Astrocyte (in vitro differentiated cells and primary cell): ENCODE results near the gene YIF1B. TPM values are rescaled to one million over a fixed set of nuclear protein-coding genes. Genes with fewer than 3 reads are reported as not detected.

Experiments used
- DNase-seq: peaks from one replicate; pipeline ENCODE4 v3.0.0-alpha.2; 2010; ENCODE audit warnings: low read depth
- FAIRE-seq: peaks from 2 replicates; lab custom pipeline; 2011; peaks lifted over from hg19 to GRCh38; lab: Jason Lieb, UNC
- H2AFZ ChIP-seq: 2 replicates; pipeline ENCODE4 v1.6.0; 2012; ENCODE audit warnings: low read depth, low read length, inconsistent platforms
- H3K27ac ChIP-seq: 2 replicates; pipeline ENCODE4 v1.5.1; 2011; ENCODE audit warnings: low read depth, low read length, inconsistent platforms
- H3K27me3 ChIP-seq: 2 replicates; pipeline ENCODE4 v1.6.0; 2011; ENCODE audit warnings: low read length, inconsistent platforms; ENCODE audit not compliant: insufficient read depth
- H3K36me3 ChIP-seq: 2 replicates; pipeline ENCODE4 v1.5.1; 2011; ENCODE audit warnings: low read length, inconsistent platforms; ENCODE audit not compliant: insufficient read depth
- H3K4me1 ChIP-seq: 2 replicates; pipeline ENCODE4 v1.5.1; 2011; ENCODE audit warnings: low read length, inconsistent platforms; ENCODE audit not compliant: insufficient read depth
- H3K4me2 ChIP-seq: 2 replicates; pipeline ENCODE4 v1.6.0; 2012; ENCODE audit warnings: low read length, inconsistent platforms
- H3K4me3 ChIP-seq: 2 replicates; pipeline ENCODE4 v1.5.1; 2011; ENCODE audit warnings: low read depth, mild to moderate bottlenecking, low read length, inconsistent platforms; ENCODE audit not compliant: insufficient read depth
- H3K79me2 ChIP-seq: 2 replicates; pipeline ENCODE4 v1.6.0; 2012; ENCODE audit warnings: mild to moderate bottlenecking, low read length, inconsistent platforms; ENCODE audit not compliant: insufficient read depth
- H3K9ac ChIP-seq: 2 replicates; pipeline ENCODE4 v1.6.0; 2012; ENCODE audit warnings: mild to moderate bottlenecking, low read length, inconsistent platforms
- H3K9me3 ChIP-seq: 2 replicates; pipeline ENCODE4 v1.5.1; 2012; ENCODE audit warnings: low read depth, mild to moderate bottlenecking, low read length, inconsistent platforms; ENCODE audit not compliant: insufficient read depth
- H4K20me1 ChIP-seq: 2 replicates; pipeline ENCODE4 v1.6.0; 2012; ENCODE audit warnings: low read length, inconsistent platforms; ENCODE audit not compliant: insufficient read depth
- H3K27ac Mint-ChIP-seq: one replicate; pipeline ENCODE4 v1.8.0; 2021; ENCODE audit warnings: mild to moderate bottlenecking, mixed read lengths; ENCODE audit not compliant: unreplicated experiment
- H3K27me3 Mint-ChIP-seq: one replicate; pipeline ENCODE4 v1.8.0; 2021; ENCODE audit warnings: low read depth, mixed read lengths; ENCODE audit not compliant: unreplicated experiment
- H3K36me3 Mint-ChIP-seq: one replicate; pipeline ENCODE4 v1.8.0; 2021; ENCODE audit warnings: low read depth, mixed read lengths; ENCODE audit not compliant: unreplicated experiment
- H3K4me1 Mint-ChIP-seq: one replicate; pipeline ENCODE4 v1.8.0; 2021; ENCODE audit warnings: low read depth, mixed read lengths; ENCODE audit not compliant: unreplicated experiment
- H3K4me3 Mint-ChIP-seq: one replicate; pipeline ENCODE4 v1.8.0; 2021; ENCODE audit warnings: mild to moderate bottlenecking, moderate library complexity, mixed read lengths; ENCODE audit not compliant: unreplicated experiment
- H3K9me3 Mint-ChIP-seq: one replicate; pipeline ENCODE4 v1.8.0; 2021; ENCODE audit warnings: mild to moderate bottlenecking, mixed read lengths; ENCODE audit not compliant: unreplicated experiment
- EZH2 ChIP-seq: IDR thresholded peaks from 2 replicates; pipeline ENCODE4 v1.6.1; 2012; ENCODE audit warnings: mild to moderate bottlenecking, low read length, inconsistent platforms; ENCODE audit not compliant: insufficient read depth
- total RNA-seq: library from RNA; stranded (reverse); gene quantifications from 2 replicates; pipeline ENCODE4 v1.2.1, GENCODE V29; 2021
- TF ChIP-seq, protein P1 (sequence below): IDR thresholded peaks from 2 replicates; pipeline ENCODE4 v1.5.1; 2011; ENCODE audit warnings: low read depth, mild to moderate bottlenecking, inconsistent platforms, low read length, moderate library complexity; ENCODE audit not compliant: insufficient read depth

The YIF1B gene
- total RNA-seq, 1 donor from 2014 or later = 81.3 TPM

DNA sequence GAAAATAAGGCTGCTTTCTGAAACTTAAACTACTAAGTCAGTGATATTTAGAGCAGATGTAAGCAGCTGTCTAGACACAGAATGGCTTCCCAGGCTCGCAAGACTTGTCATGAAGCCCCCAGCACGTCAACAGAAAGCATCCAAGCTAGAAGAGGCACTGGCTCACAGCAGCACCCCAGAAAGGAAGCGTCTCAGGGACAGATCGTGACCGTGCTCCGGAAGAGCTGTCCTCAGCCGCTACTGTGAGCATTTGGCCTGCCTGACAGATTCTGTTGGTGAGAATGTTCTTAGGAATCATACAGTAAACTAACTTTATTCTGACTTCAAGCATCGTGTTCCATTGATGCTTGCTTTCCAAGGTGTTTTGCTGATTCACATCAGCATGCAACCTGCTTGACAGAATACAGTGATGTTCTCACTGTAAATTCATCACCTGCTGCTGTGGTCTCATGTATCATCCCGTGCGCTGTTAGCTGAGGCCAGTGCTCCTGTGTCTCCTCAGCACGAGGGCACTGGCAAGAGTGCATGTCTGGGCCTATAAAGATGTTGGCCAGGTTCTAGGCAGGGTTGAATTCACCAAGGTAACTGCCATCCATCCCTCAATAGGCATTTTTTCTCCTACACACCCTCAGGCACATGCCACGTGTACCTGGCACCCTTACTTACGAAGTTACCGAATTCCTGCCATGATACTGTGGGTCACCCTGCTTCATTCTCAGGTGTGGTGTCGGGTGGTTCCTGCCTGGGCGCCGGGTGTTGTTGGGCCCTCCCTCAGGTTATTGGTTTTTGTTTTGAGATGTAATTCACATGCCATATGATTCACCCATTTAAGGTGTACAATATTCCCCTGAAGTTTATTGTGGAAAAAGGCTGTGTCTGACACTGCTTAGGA, 35.5 kb downstream of the YIF1B start:
- Histone ChIP-seq H3K9me3 (no peaks in the 10 kb centered on the region), H3K27ac (no peak overlapping the region), H4K20me1 (no peaks in the 10 kb centered on the region), H3K4me3 (no peak overlapping the region), H2AFZ (no peak overlapping the region), H3K9ac (no peak overlapping the region), H3K79me2 (no peaks in the 10 kb centered on the region), H3K27me3 (no peaks in the 10 kb centered on the region), H3K36me3 (no peaks in the 10 kb centered on the region), H3K4me1 (peaks cover 11% of the 10 kb centered on the region), H3K4me2 (no peak overlapping the region)
- TF ChIP-seq, protein P1, sequence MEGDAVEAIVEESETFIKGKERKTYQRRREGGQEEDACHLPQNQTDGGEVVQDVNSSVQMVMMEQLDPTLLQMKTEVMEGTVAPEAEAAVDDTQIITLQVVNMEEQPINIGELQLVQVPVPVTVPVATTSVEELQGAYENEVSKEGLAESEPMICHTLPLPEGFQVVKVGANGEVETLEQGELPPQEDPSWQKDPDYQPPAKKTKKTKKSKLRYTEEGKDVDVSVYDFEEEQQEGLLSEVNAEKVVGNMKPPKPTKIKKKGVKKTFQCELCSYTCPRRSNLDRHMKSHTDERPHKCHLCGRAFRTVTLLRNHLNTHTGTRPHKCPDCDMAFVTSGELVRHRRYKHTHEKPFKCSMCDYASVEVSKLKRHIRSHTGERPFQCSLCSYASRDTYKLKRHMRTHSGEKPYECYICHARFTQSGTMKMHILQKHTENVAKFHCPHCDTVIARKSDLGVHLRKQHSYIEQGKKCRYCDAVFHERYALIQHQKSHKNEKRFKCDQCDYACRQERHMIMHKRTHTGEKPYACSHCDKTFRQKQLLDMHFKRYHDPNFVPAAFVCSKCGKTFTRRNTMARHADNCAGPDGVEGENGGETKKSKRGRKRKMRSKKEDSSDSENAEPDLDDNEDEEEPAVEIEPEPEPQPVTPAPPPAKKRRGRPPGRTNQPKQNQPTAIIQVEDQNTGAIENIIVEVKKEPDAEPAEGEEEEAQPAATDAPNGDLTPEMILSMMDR = no peak
- TF ChIP-seq EZH2 = no peak
- Mint-ChIP-seq H3K4me1 (peaks cover 14% of the 10 kb centered on the region), H3K27me3 (no peaks in the 10 kb centered on the region), H3K4me3 (no peak overlapping the region), H3K36me3 (peaks cover 3% of the 10 kb centered on the region), H3K9me3 (no peaks in the 10 kb centered on the region), H3K27ac (peak overlapping the region; percentile 47)
- FAIRE-seq (no peak), DNase-seq (no peak)

DNA sequence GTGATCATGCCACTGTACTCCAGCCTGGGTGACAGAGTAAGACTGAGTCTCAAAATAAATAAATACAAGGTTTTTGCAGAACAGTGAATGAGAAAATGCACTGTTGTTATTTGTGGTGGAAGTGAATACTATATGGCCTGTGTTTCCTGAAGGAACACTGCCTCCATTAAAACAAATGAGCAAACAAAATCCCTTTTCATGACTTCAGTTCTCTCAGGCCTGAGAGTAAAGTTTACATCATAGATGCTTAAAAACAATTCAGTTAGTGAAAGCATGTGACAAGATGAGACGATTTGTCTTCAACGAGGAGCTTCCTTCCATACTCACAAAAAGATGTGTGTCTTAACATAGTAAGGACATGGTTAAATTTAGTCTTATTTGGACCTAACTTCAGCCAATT, 37.0 kb downstream of the YIF1B start:
- no peaks in the 10 kb centered on the region for H4K20me1 ChIP-seq

More for the DNA sequence above, 37.0 kb downstream of the YIF1B start:
- no peak overlapping the region for H3K27ac ChIP-seq
- no peak overlapping the region for H3K4me3 Mint-ChIP-seq
- H3K4me1 Mint-ChIP-seq = peaks cover 14% of the 10 kb centered on the region
- peaks cover 10% of the 10 kb centered on the region for H3K4me1 ChIP-seq
- TF ChIP-seq EZH2 = no peak
- TF ChIP-seq, protein P1 = no peak
- H3K36me3 Mint-ChIP-seq = peaks cover 3% of the 10 kb centered on the region
- no peak overlapping the region for H3K4me3 ChIP-seq
- H3K9ac ChIP-seq = no peak overlapping the region
- no peak overlapping the region for H2AFZ ChIP-seq
- H3K79me2 ChIP-seq = no peaks in the 10 kb centered on the region
- H3K27me3 Mint-ChIP-seq = no peaks in the 10 kb centered on the region
- peak overlapping the region; percentile 58 for H3K27ac Mint-ChIP-seq
- FAIRE-seq (no peak), DNase-seq (no peak)
- H3K4me2 ChIP-seq = no peak overlapping the region
- no peaks in the 10 kb centered on the region for H3K36me3 ChIP-seq
- no peaks in the 10 kb centered on the region for H3K9me3 ChIP-seq
- H3K9me3 Mint-ChIP-seq = no peaks in the 10 kb centered on the region
- no peaks in the 10 kb centered on the region for H3K27me3 ChIP-seq
